Loucy (cell line): ENCODE measurements around the gene UBE3D.

Experiments used
- CTCF ChIP-seq: fragments of 200-600 bp; sonication (generic); conservative IDR thresholded peaks from 2 replicates; pipeline ENCODE4 v1.5.1; 2014; ENCODE audit warnings: mild to moderate bottlenecking, antibody characterized with exemption, low read length
- EZH2phosphoT487 ChIP-seq: fragments of 200-600 bp; IDR thresholded peaks from 2 replicates; pipeline ENCODE4 v1.6.1; 2018; ENCODE audit warnings: antibody characterized with exemption, mild to moderate bottlenecking, moderate library complexity, borderline replicate concordance

- no peak for TF ChIP-seq CTCF
- no peak for TF ChIP-seq EZH2phosphoT487
Observed at GRCh38 chr6:83098589-83098988, 32.9 kb upstream of the UBE3D start.
